ENCODE results near the gene C1orf116. TPM values are rescaled to one million over a fixed set of nuclear protein-coding genes. Genes with fewer than 3 reads are reported as not detected.

The C1orf116 gene
- total and polyA plus RNA-seq, 4 experiments from 2014 or later = 0.14 TPM; not detected in 3

DNA sequence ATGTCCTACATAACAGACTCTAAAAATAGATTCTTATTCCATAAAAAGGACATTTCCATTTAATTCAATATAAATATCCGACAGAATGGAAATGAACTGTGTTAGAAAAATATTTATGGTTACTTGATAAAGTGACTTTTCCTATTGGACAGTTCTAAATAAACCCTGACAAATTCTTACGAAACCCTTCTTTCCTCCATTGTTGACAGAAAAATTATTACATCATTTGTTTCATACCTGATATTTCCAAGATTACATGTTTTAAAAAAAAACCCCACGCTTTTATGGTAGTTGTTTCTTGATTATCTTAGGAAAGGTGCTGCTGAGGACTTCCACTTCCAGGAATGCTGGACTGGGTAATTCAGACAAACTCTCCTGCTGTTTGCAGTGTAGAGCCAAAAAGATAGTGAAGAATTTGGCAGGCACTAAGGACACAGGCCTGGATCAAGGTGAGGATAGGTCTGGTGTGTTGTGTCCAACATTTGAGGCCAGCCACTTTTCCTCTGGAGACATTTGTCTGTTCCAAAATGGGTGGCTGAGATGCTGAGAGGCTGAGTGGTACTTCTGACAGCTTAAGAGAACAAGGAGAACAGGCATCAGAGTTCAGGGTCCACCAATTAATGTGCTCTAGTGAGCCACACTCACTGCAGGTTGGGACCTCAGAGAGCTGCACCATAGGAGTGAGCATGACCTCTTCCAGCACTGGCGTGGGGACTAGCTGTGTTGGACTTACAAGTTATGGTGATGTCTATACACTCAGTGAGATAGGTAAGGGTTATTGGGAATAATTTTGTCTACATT, 7.0 kb upstream of the C1orf116 start:
- H3K4me3 Mint-ChIP-seq = no peak overlapping the region
- H3K27ac Mint-ChIP-seq = no peak overlapping the region
- Histone ChIP-seq H3K27ac (ENCODE audit: low read depth, low read length) (no peak overlapping the region), H3K4me3 (ENCODE audit: low read length in 2 of 2) (no peak overlapping the region), H3K4me1 (ENCODE audit: insufficient read depth, low read length) (peaks cover under 1% of the 10 kb centered on the region), H3K27me3 (ENCODE audit: insufficient read depth, low read length) (no peaks in the 10 kb centered on the region), H3K36me3 (ENCODE audit: insufficient read depth, low read length) (no peaks in the 10 kb centered on the region), H3K9me3 (ENCODE audit: control insufficient read depth in 1 of 2, low read length in 2 of 2) (no peaks in the 10 kb centered on the region)
- peaks cover 5 to 11% of the 10 kb centered on the region in 2 donors for H3K36me3 Mint-ChIP-seq
- ChIA-PET CTCF (ENCODE audit: partially characterized antibody) (interaction anchor here (0.5 to 1.9 kb wide), 2 partner anchors 45 to 435 kb away, joined by 3 to 4 read pairs; no protein-coding TSS in a partner anchor), POLR2A (ENCODE audit: partially characterized antibody) (no interaction called here)
- no peaks in the 10 kb centered on the region for H3K9me3 Mint-ChIP-seq
- peaks cover 2 to 7% of the 10 kb centered on the region in 2 donors for H3K27me3 Mint-ChIP-seq
- peaks cover 0 to 11% (median 2%) of the 10 kb centered on the region in 4 donors for H3K4me1 Mint-ChIP-seq
- DNase-seq = no peak
- intact Hi-C loops (cut with micrococcal nuclease) = no loop called here

DNA sequence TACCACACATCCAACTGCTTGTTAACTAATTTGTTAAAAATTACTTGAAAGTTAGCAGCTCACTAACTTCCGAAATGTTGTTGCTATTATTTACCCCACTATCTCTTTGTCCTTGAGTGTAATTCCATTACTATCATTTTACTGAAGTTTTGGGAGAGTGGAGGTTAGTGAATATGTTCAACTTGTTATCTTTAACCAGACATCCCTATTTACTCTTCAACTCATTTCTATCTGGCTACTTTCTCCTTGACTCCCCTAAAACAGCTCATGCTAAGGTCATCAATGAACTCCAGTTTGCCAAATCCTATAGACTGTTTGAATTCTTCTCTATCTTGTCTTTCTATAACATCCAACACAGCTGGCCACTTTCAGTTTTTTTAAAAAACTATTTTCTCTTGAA, 4.3 kb upstream of the C1orf116 start:
- H3K27me3 Mint-ChIP-seq = peaks cover 12 to 23% of the 10 kb centered on the region in 2 donors
- no peak for DNase-seq
- no peak overlapping the region for H3K4me3 ChIP-seq (ENCODE audit: low read length in 2 of 2)
- H3K4me1 ChIP-seq (ENCODE audit: insufficient read depth, low read length) = no peaks in the 10 kb centered on the region
- H3K4me1 Mint-ChIP-seq = no peaks in the 10 kb centered on the region
- no peaks in the 10 kb centered on the region for H3K36me3 Mint-ChIP-seq
- intact Hi-C loops (cut with micrococcal nuclease) = no loop called here
- no peaks in the 10 kb centered on the region for H3K9me3 Mint-ChIP-seq
- H3K36me3 ChIP-seq (ENCODE audit: insufficient read depth, low read length) = no peaks in the 10 kb centered on the region
- ChIA-PET CTCF (ENCODE audit: partially characterized antibody) (no interaction called here), POLR2A (ENCODE audit: partially characterized antibody) (no interaction called here)
- no peak overlapping the region for H3K27ac ChIP-seq (ENCODE audit: low read depth, low read length)
- no peak overlapping the region for H3K4me3 Mint-ChIP-seq
- peaks cover 6% of the 10 kb centered on the region for H3K27me3 ChIP-seq (ENCODE audit: insufficient read depth, low read length)
- H3K9me3 ChIP-seq (ENCODE audit: control insufficient read depth in 1 of 2, low read length in 2 of 2) = no peaks in the 10 kb centered on the region
- H3K27ac Mint-ChIP-seq = no peak overlapping the region

DNA sequence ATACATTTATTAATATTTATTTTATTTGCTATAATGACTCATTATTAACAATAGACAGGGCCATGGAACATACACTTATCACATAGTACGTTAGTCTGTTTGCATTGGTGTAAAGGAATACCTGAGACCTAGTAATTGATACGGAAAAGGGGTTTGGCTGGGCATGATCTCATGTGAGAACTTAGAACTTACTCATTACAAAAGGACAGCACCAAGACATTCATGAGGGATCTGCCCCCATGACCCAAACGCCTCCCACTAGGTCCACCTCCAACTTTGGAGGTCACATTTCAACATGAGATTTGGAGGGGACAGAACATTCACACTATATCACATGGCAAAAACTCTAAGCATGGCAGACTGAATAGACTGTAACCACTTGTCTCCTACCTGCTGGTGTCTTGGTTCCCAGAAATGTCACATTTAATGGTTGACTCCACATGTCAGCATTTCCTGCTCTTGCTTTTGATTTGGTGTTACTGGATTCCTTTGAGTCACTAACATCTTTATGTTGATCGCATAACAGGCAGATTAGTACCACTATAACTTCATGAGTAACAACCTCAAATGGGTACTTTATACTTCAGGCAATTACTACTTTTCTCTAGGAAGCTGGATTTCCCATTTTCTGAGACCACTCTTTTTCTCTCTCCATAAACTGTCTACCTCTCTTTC, 3.5 kb upstream of the C1orf116 start:
- Mint-ChIP-seq H3K4me3 (no peak overlapping the region), H3K27me3 (peaks cover 18 to 24% of the 10 kb centered on the region in 2 donors), H3K4me1 (no peaks in the 10 kb centered on the region), H3K36me3 (no peaks in the 10 kb centered on the region), H3K27ac (no peak overlapping the region), H3K9me3 (no peaks in the 10 kb centered on the region)
- Histone ChIP-seq H3K27me3 (ENCODE audit: insufficient read depth, low read length) (peaks cover 6% of the 10 kb centered on the region), H3K4me3 (ENCODE audit: low read length in 2 of 2) (no peak overlapping the region), H3K4me1 (ENCODE audit: insufficient read depth, low read length) (no peaks in the 10 kb centered on the region), H3K36me3 (ENCODE audit: insufficient read depth, low read length) (no peaks in the 10 kb centered on the region), H3K9me3 (ENCODE audit: control insufficient read depth in 1 of 2, low read length in 2 of 2) (no peaks in the 10 kb centered on the region), H3K27ac (ENCODE audit: low read depth, low read length) (no peak overlapping the region)
- no peak for DNase-seq
- intact Hi-C loops (cut with micrococcal nuclease) = no loop called here
- ChIA-PET CTCF (ENCODE audit: partially characterized antibody) (no interaction called here), POLR2A (ENCODE audit: partially characterized antibody) (no interaction called here)

DNA sequence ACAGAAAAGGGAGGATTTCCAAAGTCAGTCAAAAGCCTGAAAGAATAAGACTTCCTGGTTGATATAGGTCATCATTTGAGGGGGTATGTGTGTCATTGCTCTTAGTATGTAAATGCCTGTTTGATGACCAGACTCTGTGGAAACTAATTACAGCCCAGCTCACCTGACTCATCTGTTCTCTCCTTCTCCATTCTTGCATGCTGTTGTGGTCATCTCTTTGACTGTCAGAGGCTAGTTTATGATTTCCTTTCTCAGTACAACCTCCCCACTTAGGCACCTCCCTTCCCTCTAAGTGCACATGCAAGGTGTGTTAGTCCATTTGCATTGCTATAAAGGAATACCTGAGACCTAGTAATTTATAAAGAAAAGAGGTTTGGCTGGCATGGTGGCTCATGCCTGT, 2.4 kb upstream of the C1orf116 start:
- Mint-ChIP-seq H3K27me3 (peaks cover 22 to 31% of the 10 kb centered on the region in 2 donors), H3K4me3 (no peak overlapping the region), H3K27ac (no peak overlapping the region), H3K4me1 (no peaks in the 10 kb centered on the region), H3K9me3 (no peaks in the 10 kb centered on the region), H3K36me3 (no peaks in the 10 kb centered on the region)
- Histone ChIP-seq H3K27ac (ENCODE audit: low read depth, low read length) (no peak overlapping the region), H3K36me3 (ENCODE audit: insufficient read depth, low read length) (no peaks in the 10 kb centered on the region), H3K4me1 (ENCODE audit: insufficient read depth, low read length) (no peaks in the 10 kb centered on the region), H3K9me3 (ENCODE audit: control insufficient read depth in 1 of 2, low read length in 2 of 2) (no peaks in the 10 kb centered on the region), H3K4me3 (ENCODE audit: low read length in 2 of 2) (no peak overlapping the region), H3K27me3 (ENCODE audit: insufficient read depth, low read length) (peaks cover 6% of the 10 kb centered on the region)
- DNase-seq = no peak
- ChIA-PET POLR2A (ENCODE audit: partially characterized antibody) (no interaction called here), CTCF (ENCODE audit: partially characterized antibody) (no interaction called here)
- intact Hi-C loops (cut with micrococcal nuclease) = no loop called here

DNA sequence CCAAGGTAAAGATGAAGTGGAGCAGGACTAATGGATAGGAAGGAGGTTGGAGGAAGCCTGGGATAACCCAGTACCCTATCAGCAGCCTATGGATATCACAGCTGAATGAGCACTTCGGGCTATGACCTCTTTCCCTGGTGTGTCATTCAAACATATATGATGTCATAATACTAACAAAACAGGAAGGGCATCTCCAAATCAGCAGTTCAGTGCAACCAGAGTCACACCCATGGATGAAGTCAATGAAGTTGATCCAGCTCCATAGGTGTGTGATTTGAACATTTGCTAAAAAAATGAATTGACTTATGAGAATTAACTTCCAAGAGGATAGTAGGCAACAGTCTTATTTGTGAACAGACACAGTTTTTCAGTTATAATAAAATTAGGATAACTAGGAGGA, 1.7 kb upstream of the C1orf116 start:
- CTCF ChIA-PET (ENCODE audit: partially characterized antibody) = no interaction called here
- Mint-ChIP-seq H3K27ac (peak overlapping the region in 1 of 7 donors; percentile 0), H3K27me3 (peaks cover 26 to 36% of the 10 kb centered on the region in 2 donors), H3K9me3 (no peaks in the 10 kb centered on the region), H3K4me1 (no peaks in the 10 kb centered on the region), H3K36me3 (no peaks in the 10 kb centered on the region), H3K4me3 (no peak overlapping the region)
- POLR2A ChIA-PET (ENCODE audit: partially characterized antibody) = no interaction called here
- Histone ChIP-seq H3K27ac (ENCODE audit: low read depth, low read length) (no peak overlapping the region), H3K36me3 (ENCODE audit: insufficient read depth, low read length) (no peaks in the 10 kb centered on the region), H3K4me1 (ENCODE audit: insufficient read depth, low read length) (no peaks in the 10 kb centered on the region), H3K4me3 (ENCODE audit: low read length in 2 of 2) (no peak overlapping the region), H3K27me3 (ENCODE audit: insufficient read depth, low read length) (peaks cover 8% of the 10 kb centered on the region), H3K9me3 (ENCODE audit: control insufficient read depth in 1 of 2, low read length in 2 of 2) (no peaks in the 10 kb centered on the region)
- DNase-seq = no peak
- intact Hi-C loops (cut with micrococcal nuclease) = no loop called here

DNA sequence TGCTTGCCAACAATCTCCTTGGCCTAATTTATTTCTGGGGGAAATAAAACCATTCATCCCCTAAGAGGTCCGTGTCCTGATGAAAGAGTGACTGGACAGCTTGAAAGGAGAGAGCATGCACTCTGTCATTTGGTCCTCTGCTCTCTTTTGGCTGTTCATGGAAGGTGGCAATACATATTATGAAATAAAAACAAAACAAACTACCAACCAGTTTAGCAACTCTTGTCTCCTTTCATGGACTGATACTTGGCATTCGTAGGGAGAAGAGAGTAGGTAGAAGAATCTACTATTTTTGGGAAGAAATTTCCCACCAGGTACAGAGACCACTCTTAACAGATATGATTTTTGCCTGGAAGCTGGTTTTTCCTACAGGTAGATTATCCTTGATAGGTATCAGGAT, 746 bp upstream of the C1orf116 start:
- no peaks in the 10 kb centered on the region for H3K4me1 Mint-ChIP-seq
- POLR2A ChIA-PET (ENCODE audit: partially characterized antibody) = no interaction called here
- H3K27me3 Mint-ChIP-seq = peaks cover 32 to 43% of the 10 kb centered on the region in 2 donors

DNA sequence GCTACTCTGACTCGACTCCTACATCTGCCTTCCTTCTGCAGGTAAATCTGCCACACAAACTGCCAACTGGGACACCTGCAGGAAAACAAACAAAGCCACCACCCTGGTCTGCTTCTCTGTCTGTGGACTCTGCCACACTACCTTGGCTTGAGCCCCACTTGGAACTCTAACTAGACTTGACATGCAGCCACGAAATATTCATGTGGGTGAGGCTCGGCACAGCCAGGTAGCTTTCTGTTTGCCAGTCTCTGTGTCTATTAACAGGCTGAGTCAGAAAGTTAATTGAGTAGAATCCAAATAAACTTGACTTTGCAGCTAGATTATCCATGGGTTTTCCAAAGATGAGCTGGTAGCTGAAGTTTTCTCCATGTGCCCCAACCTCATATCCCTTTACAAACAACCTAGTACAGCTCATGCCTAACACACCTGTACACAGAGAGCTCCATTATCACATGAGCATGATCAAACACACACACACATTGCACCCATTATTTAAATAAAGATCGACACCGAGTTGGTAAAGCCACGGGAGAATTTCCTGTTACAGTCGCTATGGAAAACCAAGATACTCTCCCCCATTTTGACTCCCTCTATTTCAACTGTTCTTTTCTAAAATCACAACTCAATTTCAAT, 808 bp downstream of the C1orf116 start:
- intact Hi-C loops (cut with micrococcal nuclease) = no loop called here
- no peaks in the 10 kb centered on the region for H3K9me3 Mint-ChIP-seq
- DNase-seq = no peak
- no peaks in the 10 kb centered on the region for H3K36me3 Mint-ChIP-seq
- no peaks in the 10 kb centered on the region for H3K36me3 ChIP-seq (ENCODE audit: insufficient read depth, low read length)
- no peaks in the 10 kb centered on the region for H3K9me3 ChIP-seq (ENCODE audit: control insufficient read depth in 1 of 2, low read length in 2 of 2)
- H3K4me3 Mint-ChIP-seq = no peak overlapping the region
- H3K27ac Mint-ChIP-seq = no peak overlapping the region
- CTCF ChIA-PET (ENCODE audit: partially characterized antibody) = interaction anchor here (0.7 to 1.2 kb wide), 5 partner anchors 18 to 544 kb away, joined by 3 read pairs; no protein-coding TSS in a partner anchor
- no peak overlapping the region for H3K27ac ChIP-seq (ENCODE audit: low read depth, low read length)
- H3K4me1 Mint-ChIP-seq = no peaks in the 10 kb centered on the region
- H3K4me1 ChIP-seq (ENCODE audit: insufficient read depth, low read length) = no peaks in the 10 kb centered on the region
- POLR2A ChIA-PET (ENCODE audit: partially characterized antibody) = interaction anchor here (1.2 kb wide), 1 partner anchor 21 kb away, joined by 3 read pairs; the partner anchor contains the start of gene PFKFB2
- H3K27me3 Mint-ChIP-seq = peaks cover 34 to 50% of the 10 kb centered on the region in 2 donors
- H3K4me3 ChIP-seq (ENCODE audit: low read length in 2 of 2) = no peak overlapping the region
- H3K27me3 ChIP-seq (ENCODE audit: insufficient read depth, low read length) = peaks cover 15% of the 10 kb centered on the region

More for the DNA sequence above, 746 bp upstream of the C1orf116 start:
- DNase-seq = no peak
- no peak overlapping the region for H3K27ac ChIP-seq (ENCODE audit: low read depth, low read length)
- no peaks in the 10 kb centered on the region for H3K9me3 ChIP-seq (ENCODE audit: control insufficient read depth in 1 of 2, low read length in 2 of 2)
- no peak overlapping the region for H3K4me3 ChIP-seq (ENCODE audit: low read length in 2 of 2)
- no peaks in the 10 kb centered on the region for H3K9me3 Mint-ChIP-seq
- H3K4me1 ChIP-seq (ENCODE audit: insufficient read depth, low read length) = no peaks in the 10 kb centered on the region
- H3K27ac Mint-ChIP-seq = no peak overlapping the region
- no peaks in the 10 kb centered on the region for H3K36me3 Mint-ChIP-seq
- H3K4me3 Mint-ChIP-seq = no peak overlapping the region
- H3K36me3 ChIP-seq (ENCODE audit: insufficient read depth, low read length) = no peaks in the 10 kb centered on the region
- CTCF ChIA-PET (ENCODE audit: partially characterized antibody) = interaction anchor here (1.2 kb wide), 1 partner anchor 17 kb away, joined by 3 read pairs; no protein-coding TSS in a partner anchor
- intact Hi-C loops (cut with micrococcal nuclease) = no loop called here
- H3K27me3 ChIP-seq (ENCODE audit: insufficient read depth, low read length) = peaks cover 10% of the 10 kb centered on the region
